ENCODE results near the gene SLC12A3.
"Not testable (repeated sequence)": the region's sequence is repeated elsewhere in the genome, so short reads cannot be mapped to it uniquely, and the experiment has no call there.

SLC12A3 gene

DNA sequence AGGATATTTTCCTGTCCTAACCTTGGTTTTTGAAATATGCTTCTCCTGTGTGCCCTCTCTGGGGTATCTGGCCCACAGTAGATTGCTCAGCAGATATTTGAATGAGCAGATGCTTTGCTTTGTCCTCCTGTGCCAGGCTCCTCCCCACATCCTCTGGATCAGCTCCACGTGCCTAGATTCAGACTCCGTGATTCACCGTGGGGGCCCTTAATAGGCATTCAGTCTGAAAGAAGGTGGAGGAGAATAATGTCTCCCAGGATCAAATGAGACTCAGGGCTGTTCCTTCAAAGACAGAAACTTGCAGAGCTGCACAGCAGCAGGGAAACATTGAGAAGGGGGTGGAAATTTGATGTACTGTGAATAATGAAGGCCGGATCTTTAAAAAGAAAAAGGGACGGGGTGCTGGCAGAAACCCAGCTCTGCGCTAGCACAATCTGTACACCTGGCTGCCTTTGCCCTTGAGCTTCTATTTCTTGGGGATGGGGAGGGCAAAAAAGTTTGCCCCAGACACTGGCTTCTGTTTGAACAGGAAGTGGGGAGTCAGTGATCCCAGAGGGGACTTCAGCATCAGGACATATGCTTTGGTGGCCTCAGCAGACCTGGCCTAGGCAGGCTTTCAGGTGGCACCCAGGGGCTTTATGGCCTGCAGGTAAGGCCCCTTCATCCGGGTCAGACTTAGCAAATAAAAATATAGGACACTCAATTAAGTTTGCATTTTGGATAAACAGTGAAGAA lies 15.9 kb upstream of the SLC12A3 start:
- DNase-seq: no peak

DNA sequence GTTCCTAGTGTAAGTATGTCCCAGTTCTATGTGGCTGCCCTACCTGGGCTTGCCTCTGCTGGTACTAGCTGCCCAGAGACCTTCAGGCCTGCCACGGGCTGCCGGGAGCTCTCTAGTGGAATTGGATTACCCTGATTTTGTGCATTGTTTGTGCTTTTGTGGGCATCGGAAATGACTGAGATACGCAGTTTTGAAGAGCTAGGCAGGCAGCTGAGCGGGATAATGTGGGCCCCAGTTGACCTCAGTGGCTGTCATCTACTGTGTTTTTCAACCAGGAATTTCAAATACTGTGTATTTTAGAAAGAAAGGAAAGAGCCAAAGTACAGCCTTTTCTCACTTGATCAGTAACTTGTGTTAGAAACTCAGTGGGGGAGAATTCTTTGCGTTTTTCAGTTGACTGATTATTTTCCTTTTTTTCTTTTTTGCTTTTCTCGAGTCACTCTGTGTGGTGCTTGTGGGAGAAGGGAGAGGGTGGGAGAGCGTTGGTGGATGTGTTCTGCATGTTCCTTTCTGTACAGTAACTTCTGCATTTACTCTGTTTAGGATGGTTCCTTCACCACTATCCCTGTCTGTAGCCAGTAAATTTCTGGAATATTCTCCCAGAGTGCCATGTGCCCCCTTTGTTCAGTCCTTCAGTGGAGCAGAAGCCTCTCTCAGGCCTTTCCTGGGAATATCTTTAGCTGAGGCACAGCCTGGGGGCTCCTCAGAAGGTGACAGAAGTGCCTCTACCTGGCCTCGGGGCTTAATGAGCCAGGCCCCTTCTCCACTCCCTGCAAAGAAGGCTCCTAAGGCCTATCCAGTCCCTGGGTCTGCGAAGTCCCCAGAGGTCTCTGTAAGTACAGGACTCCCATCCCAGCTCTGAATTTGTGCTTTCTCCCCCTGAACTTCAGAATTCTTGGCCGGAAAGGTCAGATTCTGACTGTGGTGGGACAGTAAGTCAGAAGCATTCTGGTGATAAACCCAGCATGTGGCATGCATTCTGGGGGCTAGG lies 15.0 kb upstream of the SLC12A3 start:
- no peak for DNase-seq

DNA sequence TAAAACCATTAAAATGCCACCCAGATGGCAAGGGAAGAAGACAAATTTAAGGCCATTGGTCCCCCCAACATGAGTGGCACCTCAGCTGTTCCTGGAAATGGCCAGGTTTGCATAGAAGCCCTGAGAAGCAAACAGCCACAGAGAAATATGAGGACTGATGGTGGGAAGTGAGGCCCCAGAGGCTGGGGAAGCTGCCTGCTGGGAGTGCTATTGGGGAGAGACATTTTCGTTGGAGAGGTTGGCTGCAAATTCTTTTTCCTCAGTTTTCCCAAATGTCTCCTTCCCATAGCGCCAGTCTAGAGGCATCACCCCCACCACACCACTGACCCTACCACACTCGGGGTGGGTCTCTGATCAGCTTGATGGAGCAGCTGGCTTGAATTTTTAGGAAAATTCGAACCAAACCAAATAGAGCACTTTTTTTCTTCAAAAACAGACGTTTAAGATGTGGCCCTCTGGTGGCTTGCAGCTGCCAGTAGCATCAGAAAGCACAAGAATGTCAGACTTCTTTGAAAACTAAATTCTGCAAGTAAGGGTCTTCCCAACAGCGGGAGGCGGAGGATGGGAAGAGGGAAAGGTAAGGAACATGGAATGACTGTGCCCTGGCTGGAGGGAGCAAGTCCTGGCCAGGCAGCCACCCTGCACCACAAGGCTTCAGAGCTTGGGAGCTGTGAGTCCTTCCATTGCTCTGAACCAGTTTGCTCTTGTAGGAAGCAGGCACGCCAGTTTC lies 13.2 kb upstream of the SLC12A3 start:
- DNase-seq: no peak

DNA sequence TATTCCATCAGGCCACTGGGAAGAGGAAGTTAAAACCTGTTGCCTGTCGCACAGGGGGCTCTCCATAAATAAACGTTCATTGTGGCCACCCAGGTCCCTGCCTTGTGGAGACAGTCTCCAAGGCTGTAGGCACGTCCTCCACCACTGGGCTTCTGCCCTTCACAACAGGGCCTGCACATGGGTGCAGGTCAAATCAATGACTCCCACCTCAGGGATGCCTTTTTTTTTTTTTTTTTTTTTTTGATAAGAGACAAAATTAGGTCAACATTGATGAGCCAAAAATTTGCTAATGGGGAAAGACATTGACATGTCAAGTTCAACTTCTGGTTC lies 12.6 kb upstream of the SLC12A3 start:
- no peak for DNase-seq

DNA sequence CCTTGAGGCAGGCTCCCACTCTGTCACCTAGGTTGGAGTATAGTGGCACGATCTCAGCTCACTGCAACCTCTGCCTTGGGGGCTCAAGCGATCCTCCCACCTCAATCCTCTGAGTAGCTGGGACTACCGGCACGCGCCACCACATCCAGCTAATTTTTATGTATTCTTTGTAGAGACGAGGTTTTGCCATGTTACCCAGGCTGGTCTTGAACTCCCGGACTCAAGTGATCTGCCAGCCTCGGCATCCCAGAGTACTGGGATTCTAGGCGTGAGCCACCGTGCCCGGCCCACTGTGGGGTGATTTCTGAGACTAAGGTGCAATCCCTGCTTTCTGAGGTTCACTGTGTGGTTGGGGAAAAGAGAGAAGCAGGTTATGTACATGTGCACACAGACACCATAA lies 12.0 kb upstream of the SLC12A3 start:
- DNase-seq: no peak

DNA sequence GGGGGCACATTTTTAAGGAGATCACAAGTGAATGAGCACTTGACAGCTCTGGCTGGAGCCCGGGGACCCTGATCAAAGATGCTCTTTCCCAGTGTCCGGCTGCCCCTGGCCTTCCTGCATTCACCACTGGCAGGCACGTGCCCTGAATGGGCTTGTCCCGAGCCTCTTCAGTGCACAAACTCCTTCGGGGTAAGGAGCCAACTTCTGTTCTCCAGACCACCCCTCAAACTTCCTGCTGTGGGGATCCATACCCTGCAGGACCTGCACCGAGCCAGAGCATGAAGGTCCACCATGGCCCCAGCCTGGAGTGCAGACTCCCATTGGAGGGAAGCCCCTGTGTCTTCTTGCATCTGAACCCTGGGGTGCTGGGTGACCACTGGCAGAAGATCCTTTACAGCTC lies 9.8 kb upstream of the SLC12A3 start:
- no peak for DNase-seq

DNA sequence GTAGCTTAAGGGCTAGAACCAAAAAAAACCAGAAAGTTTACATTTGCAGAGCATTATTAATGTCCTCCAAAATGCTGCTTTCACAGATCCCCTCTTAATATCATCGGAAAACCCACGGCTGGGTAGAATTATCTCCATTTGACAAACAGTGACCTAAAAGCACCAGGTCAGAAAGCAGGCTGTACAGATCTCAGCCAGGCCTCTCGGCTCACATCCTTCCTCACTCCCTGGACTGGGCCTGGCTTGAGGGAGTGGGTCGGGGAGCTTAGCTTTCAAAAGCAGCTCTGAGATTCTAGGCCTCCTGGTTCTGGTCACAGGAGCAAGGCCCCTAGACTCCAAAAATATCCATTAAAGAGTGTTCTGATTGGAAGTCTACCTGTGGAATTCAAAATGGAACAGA lies 9.1 kb upstream of the SLC12A3 start:
- DNase-seq: no peak

DNA sequence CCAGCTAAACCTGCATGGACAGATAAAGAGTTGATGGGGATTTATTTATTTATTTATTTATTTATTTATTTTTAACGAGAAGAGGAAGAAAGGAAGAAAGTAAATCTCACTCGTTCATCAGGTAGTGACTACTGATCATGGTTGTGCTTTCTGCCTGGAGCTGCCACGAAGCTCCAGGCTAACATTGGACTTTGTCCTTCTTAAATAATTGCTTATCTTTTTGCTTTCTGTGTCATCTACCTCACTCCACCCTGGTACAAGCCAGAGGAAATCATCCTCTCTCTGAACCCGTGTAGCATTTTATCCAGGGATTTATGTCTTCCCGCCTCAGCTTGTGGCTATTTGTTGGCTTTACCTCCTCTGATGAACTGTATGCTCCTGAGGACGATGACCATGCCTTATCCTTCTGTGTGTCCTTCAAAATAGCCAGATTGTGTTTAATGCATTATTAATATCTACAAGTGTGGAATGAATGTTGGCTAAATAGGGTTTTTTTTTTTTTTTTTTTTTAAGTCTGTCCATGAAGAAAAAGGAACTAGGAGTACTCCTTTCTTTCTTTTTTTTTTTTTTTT lies 8.0 kb upstream of the SLC12A3 start:
- no peak for DNase-seq

DNA sequence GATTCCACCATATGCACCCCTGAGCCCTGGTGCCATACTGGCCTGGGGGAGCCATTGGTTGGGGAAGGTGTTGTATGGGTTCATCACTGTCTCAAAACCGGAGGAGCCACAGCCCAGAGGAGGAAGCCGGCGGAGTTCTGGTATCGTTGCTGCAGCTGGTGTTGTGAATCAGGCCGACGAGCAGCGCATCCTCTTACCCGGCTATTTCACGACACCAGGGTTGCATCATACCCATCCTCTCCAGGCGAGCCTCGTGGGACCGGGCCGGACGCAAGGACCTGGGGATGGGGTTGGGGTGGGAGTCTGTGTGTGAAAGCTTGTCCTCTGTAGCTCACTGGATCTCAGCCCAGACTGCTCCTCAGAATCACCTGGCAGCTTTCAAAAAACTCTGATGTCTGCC lies 6.6 kb upstream of the SLC12A3 start:
- no peak for DNase-seq

DNA sequence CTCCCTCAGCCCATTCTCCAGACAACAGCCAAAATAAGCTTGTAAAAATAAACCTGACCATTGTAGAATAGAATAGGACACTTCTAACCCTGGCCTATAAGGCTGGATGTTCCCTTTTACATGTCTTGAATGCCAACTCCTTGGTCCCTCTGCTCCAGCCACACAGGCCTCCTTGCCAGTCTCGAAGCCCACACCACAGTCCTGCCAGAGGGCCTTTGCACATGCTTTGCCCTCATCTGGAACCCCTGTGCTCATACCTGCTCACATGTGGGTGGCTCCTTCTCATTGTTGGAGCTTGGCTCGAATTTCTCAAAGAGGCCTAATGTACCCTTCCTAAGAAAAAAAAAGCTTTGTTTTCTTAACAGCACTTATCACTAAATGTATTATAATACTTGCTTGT lies 5.4 kb upstream of the SLC12A3 start:
- no peak for DNase-seq

DNA sequence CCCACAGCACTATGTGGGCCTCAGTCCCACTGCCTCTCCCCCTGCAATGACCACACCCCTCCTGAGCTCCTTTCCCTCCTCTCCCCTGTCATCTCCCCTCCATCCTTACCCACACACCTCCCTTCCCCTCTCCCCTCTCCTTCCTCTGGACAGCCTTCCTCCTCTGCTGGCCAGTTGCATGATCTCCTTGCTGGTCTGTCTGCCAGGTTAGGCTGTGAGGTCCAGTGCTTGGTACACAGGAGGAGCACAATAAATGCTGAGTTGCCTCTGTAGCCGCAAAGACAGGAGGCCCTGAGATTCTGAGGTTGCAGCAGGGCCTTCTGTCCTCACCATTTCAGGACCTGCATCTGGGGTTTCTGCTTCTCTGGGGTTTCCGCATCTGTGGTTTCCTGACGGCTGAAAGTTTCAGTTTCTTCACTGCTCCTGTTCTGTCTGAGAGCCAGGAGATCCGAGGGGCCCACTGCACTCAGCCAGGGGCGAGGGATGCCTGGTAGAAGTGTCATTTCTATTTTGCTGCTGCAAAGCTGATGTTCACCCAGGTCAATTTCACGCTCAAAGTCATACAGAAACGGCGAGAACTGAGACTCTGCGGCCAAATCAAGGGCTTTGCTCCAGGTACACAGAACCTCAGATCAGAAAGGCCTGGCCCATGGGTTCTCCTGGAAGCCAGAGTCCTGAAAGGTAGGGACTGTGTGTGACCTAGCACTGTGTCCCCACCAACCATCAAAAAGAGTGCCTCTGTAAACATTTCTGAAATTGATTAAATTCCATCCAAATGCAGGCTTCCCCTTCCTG lies 4.6 kb upstream of the SLC12A3 start:
- peak; percentile 43 for DNase-seq

DNA sequence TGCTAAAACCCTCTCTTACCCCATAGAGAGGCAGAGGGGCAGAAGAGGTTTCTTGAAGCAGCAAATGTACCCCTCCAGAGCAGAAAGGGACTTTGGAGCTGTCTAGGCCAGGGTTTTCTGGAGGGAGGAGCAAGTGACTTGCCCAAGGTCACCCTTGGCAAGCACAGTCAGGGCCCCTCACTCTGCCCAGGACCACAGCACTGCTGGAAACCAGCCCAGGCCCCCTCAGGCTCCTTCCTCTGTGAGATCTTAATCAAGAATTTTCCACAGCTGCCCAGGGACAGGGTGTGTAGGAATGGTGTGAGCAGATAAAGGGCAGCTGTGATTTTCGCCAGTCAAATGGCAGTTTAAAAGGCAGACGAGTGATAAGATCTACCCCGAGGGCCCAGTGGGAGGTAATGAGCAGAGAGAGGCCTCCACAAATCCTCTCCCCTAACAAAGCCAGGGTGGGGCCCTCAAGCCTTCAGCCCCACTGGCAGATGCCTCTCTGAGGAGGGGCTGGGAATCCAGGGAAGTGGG lies 3.9 kb upstream of the SLC12A3 start:
- DNase-seq: no peak

DNA sequence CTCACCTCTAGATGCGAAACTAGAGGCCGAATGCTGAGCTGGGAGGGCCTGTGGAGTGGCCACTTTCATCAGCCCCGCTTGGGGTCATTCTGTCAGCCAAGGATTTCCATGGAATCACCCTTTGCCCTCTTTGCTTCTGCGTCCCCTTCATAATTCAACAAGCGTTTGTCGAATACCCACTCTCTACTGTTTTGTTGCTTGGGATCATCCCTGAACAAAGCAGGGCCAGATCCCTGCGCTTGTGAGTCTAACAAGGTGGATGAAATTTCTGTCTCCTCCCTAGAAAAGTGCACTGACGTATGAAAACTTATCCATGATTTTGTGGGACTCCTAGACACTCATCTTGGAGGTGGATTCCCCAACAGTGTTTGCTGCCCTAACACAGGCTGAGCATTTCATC lies 3.3 kb upstream of the SLC12A3 start:
- DNase-seq: no peak

DNA sequence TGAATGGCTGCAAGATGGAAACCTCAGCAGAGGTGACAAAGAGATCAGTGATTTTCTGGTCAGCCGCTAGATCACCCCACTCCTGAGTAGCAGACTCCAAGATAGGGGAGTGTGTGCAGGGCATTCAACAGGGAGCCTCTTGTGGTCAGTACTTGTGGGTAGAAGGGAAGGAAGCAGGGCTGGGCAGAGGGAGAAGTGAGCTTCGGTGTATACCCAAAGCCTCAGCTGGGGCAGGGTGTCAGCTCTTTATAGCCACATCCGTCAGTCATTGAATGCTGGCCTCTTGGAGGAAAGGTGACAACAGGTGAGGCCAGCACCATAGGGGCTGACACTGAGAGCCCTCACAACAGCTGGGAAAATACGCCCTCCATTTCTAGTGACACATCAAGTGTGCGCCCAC lies 2.2 kb upstream of the SLC12A3 start:
- DNase-seq: no peak

DNA sequence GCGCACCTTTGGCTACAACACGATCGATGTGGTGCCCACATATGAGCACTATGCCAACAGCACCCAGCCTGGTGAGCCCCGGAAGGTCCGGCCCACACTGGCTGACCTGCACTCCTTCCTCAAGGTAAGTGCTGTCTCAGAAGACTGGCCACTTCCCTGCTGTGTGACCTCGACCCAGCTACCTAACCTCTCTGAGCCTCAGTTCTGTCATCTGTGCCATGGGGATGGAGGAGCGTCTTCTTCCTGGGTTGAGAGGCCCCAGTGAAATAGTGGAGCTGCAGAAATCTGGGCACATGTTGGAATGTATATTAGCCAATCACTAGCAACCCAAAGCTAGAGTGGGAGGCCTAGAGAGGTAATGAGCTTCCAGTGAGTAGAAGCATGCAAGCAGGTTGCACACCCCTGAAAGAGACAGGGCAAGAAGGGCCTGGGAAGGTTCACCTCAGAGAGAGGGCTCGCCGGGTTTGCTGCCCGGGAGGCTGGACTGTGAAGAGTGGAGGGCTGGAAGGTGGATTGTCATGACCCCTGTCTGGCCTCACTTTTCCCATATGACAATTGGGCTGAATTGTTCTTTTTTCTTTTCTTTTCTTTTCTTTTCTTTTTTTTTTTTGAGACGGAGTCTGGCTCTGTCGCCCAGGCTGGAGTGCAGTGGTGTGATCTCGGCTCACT lies 521 bp downstream of the SLC12A3 start:
- DNase-seq: no peak

DNA sequence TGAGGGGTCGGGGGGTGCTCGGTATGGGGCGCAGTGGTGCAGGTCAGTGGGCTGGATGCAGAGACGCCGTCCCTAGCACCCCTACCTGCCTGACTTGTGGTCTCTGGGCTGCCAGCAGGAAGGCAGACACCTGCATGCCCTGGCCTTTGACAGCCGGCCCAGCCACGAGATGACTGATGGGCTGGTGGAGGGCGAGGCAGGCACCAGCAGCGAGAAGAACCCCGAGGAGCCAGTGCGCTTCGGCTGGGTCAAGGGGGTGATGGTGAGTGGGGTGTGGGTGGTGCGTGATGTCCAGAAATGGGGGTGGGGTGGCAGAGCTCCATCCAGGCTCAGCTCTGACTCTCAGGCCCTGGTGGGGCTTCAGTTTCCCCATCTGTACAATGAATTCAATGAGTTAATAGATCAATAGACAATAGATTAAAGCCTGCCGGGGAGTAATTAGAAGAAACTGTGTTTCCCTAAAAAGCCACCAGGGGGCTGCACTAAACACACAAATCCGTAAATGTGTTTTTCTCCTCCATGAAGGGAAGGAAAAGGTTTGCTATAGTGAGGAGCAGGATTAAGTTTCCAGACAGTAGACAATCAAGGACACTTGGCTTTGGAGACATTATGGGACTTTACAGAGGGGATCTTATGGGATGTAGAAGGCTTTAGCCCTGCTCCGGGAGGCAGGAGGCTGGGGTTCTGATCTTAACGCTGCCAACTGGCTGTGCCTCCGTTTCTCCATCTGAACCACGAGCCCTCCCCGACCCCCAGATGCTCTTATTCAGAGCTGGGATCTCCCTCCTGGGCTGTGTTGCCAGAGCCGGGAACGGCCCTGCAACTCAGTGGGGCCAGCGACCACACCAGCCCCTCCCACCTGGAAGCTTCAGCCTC lies 2.2 kb downstream of the SLC12A3 start:
- peak; percentile 27 for DNase-seq

DNA sequence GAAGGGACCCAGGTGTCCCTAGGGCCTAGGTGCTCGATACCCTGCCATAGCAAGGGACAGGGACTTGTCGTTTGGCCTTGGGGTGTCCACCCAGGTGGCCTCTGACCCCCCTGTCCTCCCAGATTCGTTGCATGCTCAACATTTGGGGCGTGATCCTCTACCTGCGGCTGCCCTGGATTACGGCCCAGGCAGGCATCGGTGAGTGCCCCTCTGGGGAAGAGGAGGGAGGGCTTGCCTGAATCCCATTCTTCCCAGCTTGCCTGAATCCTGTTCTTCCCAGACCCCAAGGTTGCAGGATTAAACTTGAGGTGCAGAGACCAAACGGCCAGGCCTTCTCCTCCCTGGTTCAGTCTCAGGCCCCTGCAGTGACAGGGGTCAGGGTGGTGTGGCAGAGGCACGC lies 3.2 kb downstream of the SLC12A3 start:
- DNase-seq: no peak

DNA sequence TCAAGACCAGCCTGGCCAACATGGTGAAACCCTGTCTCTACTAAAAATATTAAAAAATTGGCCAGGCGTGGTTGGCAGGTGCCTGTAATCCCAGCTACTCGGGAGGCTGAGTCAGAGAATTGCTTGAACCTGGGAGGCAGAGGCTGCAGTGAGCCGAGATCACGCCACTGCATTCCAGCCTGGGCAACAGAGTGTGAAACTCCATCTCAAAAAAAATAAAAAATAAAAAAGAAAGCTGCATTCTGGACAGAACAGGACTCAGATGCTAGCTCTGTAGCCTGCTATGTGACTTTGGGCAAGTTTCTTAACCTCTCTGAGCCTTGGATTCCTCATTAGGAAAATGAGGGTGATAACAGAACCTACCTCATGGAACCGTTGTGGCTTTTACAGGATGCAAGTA lies 3.8 kb downstream of the SLC12A3 start:
- DNase-seq: not testable (repeated sequence)

DNA sequence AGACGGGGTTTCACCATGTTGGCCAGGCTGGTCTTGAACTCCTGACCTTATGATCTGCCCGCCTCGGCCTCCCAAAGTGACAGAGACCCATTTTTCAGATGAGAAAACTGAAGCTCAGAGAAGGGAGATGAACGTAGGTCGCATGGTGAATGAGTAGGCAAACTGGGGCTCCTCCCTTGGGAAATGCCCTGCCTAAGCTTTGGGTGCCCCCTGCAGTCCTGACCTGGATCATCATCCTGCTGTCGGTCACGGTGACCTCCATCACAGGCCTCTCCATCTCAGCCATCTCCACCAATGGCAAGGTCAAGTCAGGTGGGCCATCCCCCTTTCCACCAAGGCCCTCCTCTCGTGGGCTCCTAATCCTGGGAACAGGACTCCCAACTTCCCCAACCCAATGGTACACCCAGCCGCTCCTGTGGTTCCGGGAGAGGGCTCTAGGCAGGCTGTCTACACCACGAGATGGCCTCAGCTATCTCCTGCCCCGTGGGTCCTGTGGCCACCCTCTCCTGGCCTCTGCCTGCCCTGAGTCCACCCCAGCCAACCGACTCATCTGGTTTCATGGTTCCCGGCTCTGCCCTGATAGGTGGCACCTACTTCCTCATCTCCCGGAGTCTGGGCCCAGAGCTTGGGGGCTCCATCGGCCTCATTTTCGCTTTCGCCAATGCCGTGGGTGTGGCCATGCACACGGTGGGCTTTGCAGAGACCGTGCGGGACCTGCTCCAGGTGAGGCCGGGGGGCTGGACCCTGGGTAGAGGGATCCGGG lies 4.7 kb downstream of the SLC12A3 start:
- peak; percentile 29 for DNase-seq

All from activated CD4-positive, alpha-beta T cell treated with anti-CD3 and anti-CD28 coated beads, Interleukin-2, amount 50 U/mL, for 1 hour (primary cell).